Measurements from ENCODE around the gene MACO1.
"Not testable (repeated sequence)": the region's sequence is repeated elsewhere in the genome, so short reads cannot be mapped to it uniquely, and the experiment has no call there.

MACO1 gene

GRCh38 chr1:25430073-25430966 is at the start of gene MACO1:
Gene MACO1, plus strand, starts transcription at chr1:25430897. Its CDS starts 202 bp downstream, at chr1:25431099.
- peak; percentile 91 to 97 for DNase-seq

- DNase-seq: not testable (repeated sequence)
These were observed 48.2 kb upstream of the MACO1 start for GRCh38 chr1:25382543-25382942.

DNA sequence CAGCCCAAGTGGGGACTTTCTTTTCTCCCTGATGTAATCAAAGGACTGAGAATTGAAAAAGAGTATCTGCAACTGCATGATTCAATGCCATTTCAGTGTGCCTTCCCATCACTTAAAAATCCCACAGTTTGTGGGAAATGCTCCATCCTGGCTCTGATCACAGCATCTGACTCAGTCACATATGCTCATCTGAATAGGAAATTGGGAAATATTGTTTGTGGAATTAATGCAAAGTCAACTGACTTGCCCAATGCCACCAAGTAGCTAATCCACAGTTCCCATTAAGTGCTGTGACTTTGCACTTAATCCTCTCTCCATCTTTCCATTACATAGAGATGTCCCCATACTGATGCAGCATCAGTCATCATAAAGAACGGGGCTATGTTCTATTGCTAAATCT is 47.6 kb upstream of the MACO1 start:
- not testable (repeated sequence) for DNase-seq

GRCh38 chr1:25383875-25384274 is 46.8 kb upstream of the MACO1 start:
- DNase-seq: not testable (repeated sequence)

DNA sequence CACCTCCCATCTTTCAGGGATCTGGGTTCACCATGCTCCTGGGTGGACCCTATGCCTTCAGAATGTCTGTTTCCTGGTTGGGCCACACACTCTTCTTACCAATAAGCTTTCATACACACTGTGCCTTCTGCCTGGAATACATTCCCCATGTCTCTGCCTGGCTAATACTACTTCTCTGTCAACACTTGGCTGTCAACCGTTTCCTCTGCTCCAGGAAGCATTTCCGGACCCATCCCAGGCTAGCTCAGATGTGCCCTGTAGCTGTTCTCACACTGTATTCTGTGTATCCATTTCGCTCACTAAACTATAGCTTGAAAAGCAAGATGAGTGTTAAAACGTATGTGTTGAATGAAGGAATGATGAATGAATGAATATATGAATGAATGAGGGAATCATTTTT is 43.6 kb upstream of the MACO1 start:
- DNase-seq: not testable (repeated sequence)

DNA sequence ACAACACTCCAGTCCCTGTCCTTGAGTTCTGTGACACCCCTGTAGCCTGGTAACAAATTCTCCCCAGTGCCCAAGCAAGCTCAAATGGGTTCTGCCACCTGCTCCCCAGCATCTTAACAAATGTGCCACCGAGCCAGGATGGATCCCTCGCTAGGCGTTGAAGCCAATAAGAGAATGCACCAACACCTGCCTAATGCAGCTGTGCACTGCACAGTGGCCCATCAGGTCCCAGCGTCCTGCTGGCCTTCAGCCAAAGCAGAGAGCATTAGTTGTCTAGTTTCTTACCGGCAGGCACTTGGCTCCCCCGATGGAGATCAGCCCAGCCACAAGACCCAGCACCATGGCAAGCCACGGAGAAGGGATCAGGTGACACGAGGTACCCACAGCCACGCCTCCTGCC is 42.0 kb upstream of the MACO1 start:
- not testable (repeated sequence) for DNase-seq

GRCh38 chr1:25389721-25390120 is 41.0 kb upstream of the MACO1 start:
- not testable (repeated sequence) for DNase-seq

- no peak for DNase-seq
These were observed 37.9 kb upstream of the MACO1 start for GRCh38 chr1:25392841-25393240.

- not testable (repeated sequence) for DNase-seq
These were observed 33.1 kb upstream of the MACO1 start for GRCh38 chr1:25397549-25397948.

GRCh38 chr1:25398079-25398478 is 32.6 kb upstream of the MACO1 start:
- not testable (repeated sequence) for DNase-seq

DNA sequence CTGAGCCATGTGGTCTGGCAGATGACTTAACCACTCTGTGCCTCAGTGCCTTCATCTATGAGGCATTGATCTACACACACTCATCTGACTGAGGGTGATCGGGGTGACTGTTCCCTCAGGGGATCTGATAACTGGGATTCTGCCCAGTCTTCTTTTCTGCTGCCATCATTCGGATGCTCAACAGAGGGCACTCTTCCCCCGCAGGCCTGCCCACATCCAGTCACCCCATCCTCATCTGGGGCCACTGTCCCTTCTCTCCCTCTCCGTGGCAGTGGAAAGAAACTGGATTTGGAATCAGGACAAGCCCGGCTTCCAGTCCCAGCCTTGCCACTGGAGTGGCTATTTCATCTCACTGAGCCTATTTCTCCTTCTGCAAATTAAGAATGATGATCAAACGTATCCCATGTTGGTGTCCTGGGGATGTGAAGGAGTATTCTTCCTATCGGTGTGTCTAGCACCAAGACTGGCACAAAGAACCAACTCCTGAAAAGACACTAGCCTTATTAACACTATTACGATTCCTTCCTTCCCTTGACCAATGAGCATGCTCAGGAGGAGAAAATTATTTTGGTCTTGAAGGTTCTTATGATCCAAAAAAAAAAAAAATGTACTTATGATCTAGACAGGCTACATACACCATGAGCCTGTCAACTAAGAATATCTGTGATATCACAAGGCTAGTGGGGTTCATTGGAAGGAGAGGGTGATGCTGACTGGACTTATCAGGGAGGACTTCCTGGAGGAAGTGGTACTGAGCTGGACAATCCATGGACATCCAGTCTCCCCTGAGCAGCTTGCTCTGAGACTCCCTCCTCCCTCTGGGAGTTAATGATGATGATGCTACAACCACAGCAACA is 27.5 kb upstream of the MACO1 start:
- DNase-seq: peak in 1 of 2 experiments; percentile 32

GRCh38 chr1:25405731-25406305 is 24.9 kb upstream of the MACO1 start:
- DNase-seq: not testable (repeated sequence)

GRCh38 chr1:25409641-25410427 is 20.9 kb upstream of the MACO1 start:
- DNase-seq: not testable (repeated sequence)

GRCh38 chr1:25412872-25413623 is 17.6 kb upstream of the MACO1 start:
- DNase-seq: not testable (repeated sequence)

GRCh38 chr1:25414157-25414556 is 16.5 kb upstream of the MACO1 start:
- not testable (repeated sequence) for DNase-seq

DNA sequence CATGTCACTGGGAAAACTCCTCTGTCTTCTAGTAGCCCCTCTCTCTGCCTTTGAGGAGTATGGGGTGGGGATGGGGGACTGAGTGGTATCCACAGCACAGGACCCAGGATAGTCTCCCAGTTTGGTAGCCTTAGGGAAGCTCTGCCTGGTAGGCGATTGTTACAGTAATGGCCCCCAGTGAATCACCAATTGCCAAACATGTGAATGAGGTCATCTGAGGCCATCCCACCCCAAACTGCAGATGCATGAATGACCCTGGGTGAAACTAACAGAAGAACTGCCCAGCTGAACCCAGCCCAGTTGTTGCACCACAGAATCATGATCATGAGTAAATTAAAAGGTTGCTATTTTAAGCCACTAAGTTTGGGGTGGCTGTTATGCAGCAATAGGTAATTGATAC is 16.1 kb upstream of the MACO1 start:
- DNase-seq: not testable (repeated sequence)

DNA sequence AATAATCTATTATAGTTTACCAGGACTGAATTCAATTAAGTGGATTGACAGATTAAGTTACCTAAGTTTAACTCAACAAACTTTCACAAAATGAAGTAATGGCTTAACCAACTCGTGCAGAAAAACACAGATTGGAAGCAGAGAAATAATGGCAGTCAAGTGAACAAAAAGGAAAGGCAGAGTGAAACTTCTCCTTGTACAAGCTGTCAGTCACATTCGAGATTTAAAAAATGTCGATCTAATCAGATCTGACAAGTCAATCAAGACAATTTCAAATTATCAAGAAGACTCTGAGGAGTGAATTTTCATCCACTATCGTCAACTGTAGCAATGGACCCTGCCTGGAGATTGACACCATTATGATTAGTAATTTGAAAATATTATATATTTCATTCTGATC is 13.4 kb upstream of the MACO1 start:
- not testable (repeated sequence) for DNase-seq

- DNase-seq: not testable (repeated sequence)
These were observed 11.4 kb upstream of the MACO1 start for GRCh38 chr1:25419339-25419738.

DNA sequence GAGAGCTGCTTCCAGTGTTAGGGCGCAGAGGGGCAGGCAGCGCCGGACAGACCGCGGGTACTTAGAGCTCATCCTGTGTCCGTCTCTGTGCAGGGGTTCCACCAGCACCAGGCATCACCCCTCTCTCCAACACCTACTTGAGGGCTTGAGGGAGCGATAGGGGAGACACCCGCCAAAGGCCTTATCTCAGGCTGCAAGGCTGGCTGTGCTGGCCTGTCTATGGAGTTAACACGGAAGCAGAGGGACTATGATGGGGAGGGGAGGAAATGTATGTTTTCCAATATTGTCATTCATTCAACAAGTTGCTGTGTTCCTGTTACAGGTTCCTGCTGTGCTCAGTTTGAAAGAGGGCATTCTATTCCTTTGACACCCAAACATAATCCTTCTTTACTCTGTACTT is 10.0 kb upstream of the MACO1 start, which contains the start of gene RHCE:
Gene RHCE, minus strand, starts transcription at position 111 of the 400 bp plus-strand sequence. Its CDS starts 39 bp downstream, at position 72.
- DNase-seq: not testable (repeated sequence)

DNA sequence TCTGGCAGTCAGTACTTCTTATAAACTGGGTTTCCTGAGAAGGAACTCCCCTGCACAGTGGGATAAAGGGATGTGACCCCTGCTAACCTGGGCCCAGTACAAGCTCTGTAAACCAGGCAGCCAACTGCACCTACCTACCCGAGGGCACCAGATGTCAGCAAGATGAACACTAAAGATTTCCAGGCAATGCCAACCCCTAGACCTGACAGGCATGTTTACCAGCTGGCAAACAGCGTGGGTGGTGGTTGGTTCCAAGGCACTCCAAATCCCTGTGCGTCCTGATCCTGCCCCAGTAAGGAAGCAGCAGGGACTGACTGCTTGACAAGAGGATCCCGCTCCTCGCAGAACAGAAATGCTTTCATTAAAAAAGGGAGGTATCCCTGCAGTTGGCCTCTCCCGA is 7.5 kb upstream of the MACO1 start:
- not testable (repeated sequence) for DNase-seq

All from NCI-H526 (cell line).